H1 (cell line): ENCODE data around the gene PAIP2. TPM values are rescaled to one million over a fixed set of nuclear protein-coding genes. Genes with fewer than 3 reads are reported as not detected.

Source experiments
- CTCF ChIA-PET: fragments of 300-600 bp; sonication (Branson Sonifier 250); formaldehyde crosslinking; loops from one replicate; lab custom pipeline; 2021; ENCODE audit not compliant: partially characterized antibody; lab: Charles Lee
- POLR2A ChIA-PET: fragments of 300-600 bp; sonication (Branson Sonifier 250); formaldehyde crosslinking; loops from one replicate; lab custom pipeline; 2021; ENCODE audit warnings: inconsistent platforms; ENCODE audit not compliant: partially characterized antibody; lab: Charles Lee
- DNase-seq, 2 experiments: peaks; one replicate each; pipeline versions ENCODE4 v3.0.0 to v3.0.0-alpha.2; 2010 to 2022; ENCODE audit warnings: low spot score in 2 of 2, low read depth in 1 of 2, mixed read lengths in 1 of 2
- FAIRE-seq: peaks from 2 replicates; lab custom pipeline; 2011; peaks lifted over from hg19 to GRCh38; lab: Jason Lieb, UNC
- H2AFZ ChIP-seq: 2 replicates; pipeline ENCODE4 v1.8.1; 2012; ENCODE audit warnings: low read length, inconsistent platforms
- H2AK5ac ChIP-seq: 2 replicates; pipeline ENCODE4 v1.6.1; 2013; ENCODE audit warnings: low read depth, low read length
- H2BK120ac ChIP-seq: replicated peaks from 2 replicates; pipeline ENCODE3; 2013; ENCODE audit warnings: low read depth, low read length, inconsistent platforms
- H2BK12ac ChIP-seq: 2 replicates; pipeline ENCODE4 v1.6.1; 2013; ENCODE audit warnings: low read depth, low read length
- H2BK15ac ChIP-seq: 2 replicates; pipeline ENCODE4 v1.6.1; 2013; ENCODE audit warnings: low read length
- H2BK20ac ChIP-seq: 2 replicates; pipeline ENCODE4 v1.6.1; 2013; ENCODE audit warnings: low read length
- H2BK5ac ChIP-seq: 2 replicates; pipeline ENCODE4 v1.6.1; 2013; ENCODE audit warnings: low read depth, low read length
- H3K14ac ChIP-seq: 2 replicates; pipeline ENCODE4 v1.6.1; 2013; ENCODE audit warnings: inconsistent platforms; ENCODE audit not compliant: insufficient read length
- H3K18ac ChIP-seq: 2 replicates; pipeline ENCODE4 v1.6.1; 2013; ENCODE audit warnings: low read length; ENCODE audit errors: extremely low read depth
- H3K23ac ChIP-seq: 2 replicates; pipeline ENCODE4 v1.6.1; 2013; ENCODE audit warnings: inconsistent platforms; ENCODE audit not compliant: insufficient read length
- H3K23me2 ChIP-seq: 2 replicates; pipeline ENCODE4 v1.6.1; 2013; ENCODE audit warnings: low read depth, low read length
- H3K27ac ChIP-seq: 2 replicates; pipeline ENCODE4 v1.6.1; 2011; ENCODE audit warnings: low read depth, low read length, inconsistent platforms
- H3K27me3 ChIP-seq, 4 experiments: replicated peaks in 1 of 4; 1 replicate in 1 of 4; 2 replicates in 3 of 4; pipeline versions ENCODE4 v1.6.1 to v1.8.1; 2011 to 2013; ENCODE audit warnings: low read length in 3 of 4, mild to moderate bottlenecking in 3 of 4, inconsistent platforms in 2 of 4, mixed read lengths in 2 of 4, moderate library complexity in 1 of 4; ENCODE audit not compliant: control insufficient read depth in 3 of 4, insufficient read depth in 3 of 4; ENCODE audit errors: extremely low read depth in 1 of 4
- H3K36me3 ChIP-seq, 4 experiments: 2 replicates each; pipeline versions ENCODE4 v1.6.1 to v1.8.1; 2011 to 2013; ENCODE audit warnings: mild to moderate bottlenecking in 4 of 4, low read length in 3 of 4, moderate library complexity in 2 of 4, control low read depth in 1 of 4, inconsistent platforms in 1 of 4; ENCODE audit not compliant: insufficient read depth in 4 of 4, control insufficient read depth in 2 of 4
- H3K4ac ChIP-seq: replicated peaks from 2 replicates; pipeline ENCODE3; 2013; ENCODE audit warnings: low read length, low read depth, mixed read lengths, inconsistent platforms; ENCODE audit not compliant: insufficient read length
- H3K4me1 ChIP-seq, 4 experiments: replicated peaks in 1 of 4; 1 replicate in 1 of 4; 2 replicates in 3 of 4; pipeline versions ENCODE4 v1.6.1 to v1.8.1; 2011 to 2013; ENCODE audit warnings: low read length in 3 of 4, inconsistent platforms in 2 of 4, mixed read lengths in 1 of 4; ENCODE audit not compliant: insufficient read depth in 4 of 4, control insufficient read depth in 3 of 4
- H3K4me2 ChIP-seq, 2 experiments: 2 replicates each; pipeline versions ENCODE4 v1.6.1 to v1.8.1; 2011 to 2013; ENCODE audit warnings: low read depth in 2 of 2, low read length in 2 of 2, control low read depth in 1 of 2, inconsistent platforms in 1 of 2, mild to moderate bottlenecking in 1 of 2; ENCODE audit not compliant: insufficient read depth in 1 of 2
- H3K4me3 ChIP-seq, 4 experiments: fragments of 200-600, 300-600 bp in 1 of 4; sonication (generic), shearing (Covaris generic), sonication (Bioruptor Twin) in 1 of 4; 2 replicates each; pipeline versions ENCODE4 v1.5.1 to v1.8.1; 2011 to 2016; ENCODE audit warnings: low read length in 4 of 4, low read depth in 3 of 4, control low read depth in 2 of 4, inconsistent platforms in 2 of 4, mild to moderate bottlenecking in 2 of 4, mixed read lengths in 1 of 4, moderate library complexity in 1 of 4; ENCODE audit not compliant: insufficient read depth in 2 of 4; ENCODE audit errors: extremely low read depth in 1 of 4
- H3K56ac ChIP-seq: replicated peaks from 2 replicates; pipeline ENCODE3; 2013; ENCODE audit warnings: low read depth, mild to moderate bottlenecking, mixed read lengths, low read length, inconsistent platforms; ENCODE audit not compliant: insufficient read length
- H3K79me1 ChIP-seq: 2 replicates; pipeline ENCODE4 v1.6.1; 2013; ENCODE audit warnings: low read depth, low read length, control low read depth
- H3K79me2 ChIP-seq, 2 experiments: 2 replicates each; pipeline versions ENCODE4 v1.6.1 to v1.8.1; 2012 to 2013; ENCODE audit warnings: low read length in 2 of 2, mild to moderate bottlenecking in 2 of 2, inconsistent platforms in 1 of 2; ENCODE audit not compliant: insufficient read depth in 2 of 2, control insufficient read depth in 1 of 2
- H3K9ac ChIP-seq, 4 experiments: replicated peaks in 1 of 4; 1 replicate in 1 of 4; 2 replicates in 3 of 4; pipeline versions ENCODE4 v1.6.1 to v1.8.1; 2011 to 2013; ENCODE audit warnings: low read depth in 3 of 4, low read length in 3 of 4, control low read depth in 2 of 4, mild to moderate bottlenecking in 2 of 4, moderate library complexity in 2 of 4, inconsistent platforms in 1 of 4; ENCODE audit errors: extremely low read depth in 1 of 4
- H3K9me3 ChIP-seq, 2 experiments: 2 replicates each; pipeline versions ENCODE4 v1.6.1 to v1.8.1; 2012 to 2013; ENCODE audit warnings: mild to moderate bottlenecking in 2 of 2, moderate library complexity in 2 of 2, control low read depth in 1 of 2, inconsistent platforms in 1 of 2, low read depth in 1 of 2, low read length in 1 of 2, mixed read lengths in 1 of 2; ENCODE audit not compliant: insufficient read depth in 2 of 2
- H4K20me1 ChIP-seq, 2 experiments: replicated peaks in 1 of 2; 2 replicates each; pipeline versions ENCODE3 to v1.8.1; 2011 to 2013; ENCODE audit warnings: inconsistent platforms in 2 of 2, low read length in 2 of 2, mild to moderate bottlenecking in 1 of 2; ENCODE audit not compliant: insufficient read depth in 2 of 2, control insufficient read depth in 1 of 2
- H4K5ac ChIP-seq: 2 replicates; pipeline ENCODE4 v1.6.1; 2013; ENCODE audit warnings: low read length, low read depth, mixed read lengths, inconsistent platforms; ENCODE audit not compliant: insufficient read length
- H4K8ac ChIP-seq: 2 replicates; pipeline ENCODE4 v1.8.0; 2013; ENCODE audit warnings: mild to moderate bottlenecking, moderate library complexity, low read length, inconsistent platforms; ENCODE audit not compliant: insufficient read depth; ENCODE audit errors: extremely low read depth
- H4K91ac ChIP-seq: replicated peaks from 2 replicates; pipeline ENCODE3; 2013; ENCODE audit warnings: low read length, mixed read lengths, inconsistent platforms; ENCODE audit not compliant: insufficient read length
- ASH2L ChIP-seq: fragments of 200-600, 300-600 bp; sonication (generic); IDR thresholded peaks from one replicate; pipeline ENCODE4 v1.7.1; 2017; ENCODE audit warnings: low read length
- BACH1 ChIP-seq: IDR thresholded peaks from 2 replicates; pipeline ENCODE4 v1.6.1; 2012; ENCODE audit warnings: low read length, improper control_type of control experiment
- PHF8 ChIP-seq: fragments of 200-600 bp; sonication (generic); conservative IDR thresholded peaks from 2 replicates; pipeline ENCODE4 v1.7.1; 2012; ENCODE audit warnings: low read depth, mild to moderate bottlenecking, inconsistent platforms, low read length, moderate library complexity
- SIN3A ChIP-seq, 2 experiments: IDR thresholded peaks in 1 of 2; conservative IDR thresholded peaks in 1 of 2; 2 replicates each; pipeline ENCODE4 v1.6.1; 2011 to 2012; ENCODE audit warnings: low read length in 2 of 2, improper control_type of control experiment in 1 of 2, low read depth in 1 of 2, mild to moderate bottlenecking in 1 of 2
- SP2 ChIP-seq: IDR thresholded peaks from 2 replicates; pipeline ENCODE4 v1.6.1; 2012; ENCODE audit warnings: mild to moderate bottlenecking, low read length, inconsistent platforms
- SUZ12 ChIP-seq: fragments of 200-600 bp; sonication (generic); IDR thresholded peaks from 2 replicates; pipeline ENCODE4 v1.6.1; 2012; ENCODE audit warnings: mild to moderate bottlenecking, inconsistent platforms, low read length, moderate library complexity, mixed read lengths
- WGBS, 2 experiments: shearing (Covaris generic) in 1 of 2; methylation state at CpG; one replicate each; pipeline versions ENCODE4 v1.1.6 to v1.1.7; 2013 to 2015; ENCODE audit warnings: low lambda C conversion rate in 2 of 2, mixed read lengths in 2 of 2, inconsistent platforms in 1 of 2, low coverage in 1 of 2, missing lambda C conversion rate in 1 of 2; ENCODE audit not compliant: insufficient replicate concordance in 2 of 2, insufficient coverage in 1 of 2, insufficient read length in 1 of 2; ENCODE audit errors: extremely low coverage in 1 of 2, missing lambda C conversion rate in 1 of 2; 5-methylcytosine and 5-hydroxymethylcytosine counted together
- polyA plus RNA-seq, 7 experiments: library from polyadenylated mRNA; depleted of rRNA in 3 of 7; stranded (reverse) in 5 of 7; unstranded in 2 of 7; fragments of >200 nt in 5 of 7; fragments of 200-250 nt in 2 of 7; gene quantifications; 1 replicate in 5 of 7; 2 replicates in 1 of 7; 4 replicates in 1 of 7; pipeline versions ENCODE4 v1.2.1 to v1.2.3, GENCODE V29; 2011 to 2013; ENCODE audit warnings: missing spikeins in 2 of 7, mixed read lengths in 2 of 7
- total RNA-seq: library from RNA; stranded (reverse); fragmentation: NEBNext Ultra II Directional; extraction: Animal tissue kit (Norgen Biotek cat#: 25700); gene quantifications from 2 replicates; pipeline ENCODE4 v1.2.1, GENCODE V29; 2021

The PAIP2 gene
- total and polyA plus RNA-seq, 2 of the 8 experiments (the other 6 are each of a cell fraction or from before 2014, with no cell fraction given): 87.6 to 162 TPM

- H4K91ac ChIP-seq: peak overlapping the region; percentile 55
- no peak overlapping the region for H2AFZ ChIP-seq
- no peak overlapping the region for H3K4me3 ChIP-seq
- H3K27me3 ChIP-seq: no peaks in the 10 kb centered on the region
- H3K23me2 ChIP-seq: no peaks in the 10 kb centered on the region
- H4K5ac ChIP-seq: no peak overlapping the region
- H4K8ac ChIP-seq: no peak overlapping the region
- no peak overlapping the region for H2BK20ac ChIP-seq
- no peak overlapping the region for H3K27ac ChIP-seq
- POLR2A ChIA-PET: interaction anchor here (0.8 to 3.9 kb wide), 8 partner anchors 9 to 93 kb away, joined by 3 to 13 read pairs (median 4); partner anchors contain the start of gene PAIP2
- H4K20me1 ChIP-seq: peaks cover 0 to 5% of the 10 kb centered on the region in 2 experiments
- CTCF ChIA-PET: interaction anchor here (1.2 to 3.6 kb wide), 2 partner anchors 10 to 22 kb away, joined by 3 to 14 read pairs; no protein-coding TSS in a partner anchor
- H2AK5ac ChIP-seq: peak overlapping the region; percentile 86; the same call in 1 of the 2 replicates
- H3K56ac ChIP-seq: no peak overlapping the region
- no peak for FAIRE-seq
- no peak overlapping the region for H3K23ac ChIP-seq
- TF ChIP-seq SUZ12 (no peak), PHF8 (no peak), BACH1 (no peak), ASH2L (no peak), SIN3A (conservative IDR thresholded peaks at IDR 0.05 in 1 of 2, IDR thresholded peaks at IDR 0.05 in 1 of 2; ENCODE audit: low read depth in 1 of 2, low read length in 2 of 2) (no peak), SP2 (no peak)
- TF ChIP-seq, all 59 proteins: peak for 0
- H2BK15ac ChIP-seq: no peak overlapping the region
- no peak overlapping the region; a peak in 1 of 7 replicates for H3K9ac ChIP-seq
- H3K4ac ChIP-seq: no peak overlapping the region
- H3K18ac ChIP-seq: no peak overlapping the region
- 0 out of 2 replicates have a peak overlapping the region, but pooled peaks have one; percentile 21 for H2BK5ac ChIP-seq
- no peak for DNase-seq
- H3K4me2 ChIP-seq: no peak overlapping the region
- 93% methylated on average over 13 of the region's 13 CpGs; no CpG with 5 or more reads in 1 of the 2 experiments for WGBS, 2 experiments
- peaks cover 0 to 11% (median 0%) of the 10 kb centered on the region in 4 experiments; a peak in 2 of 7 replicates for H3K4me1 ChIP-seq
- H2BK12ac ChIP-seq: no peak overlapping the region
- H3K79me1 ChIP-seq: peaks cover 2% of the 10 kb centered on the region; the same call in 1 of the 2 replicates
- no peaks in the 10 kb centered on the region for H3K79me2 ChIP-seq
- H3K14ac ChIP-seq: no peak overlapping the region
- no peaks in the 10 kb centered on the region for H3K9me3 ChIP-seq
- H3K36me3 ChIP-seq: no peaks in the 10 kb centered on the region
- no peak overlapping the region for H2BK120ac ChIP-seq
Measured at GRCh38 chr5:139378941-139379361, 37.3 kb downstream of the PAIP2 start.
